HG03521 (cell line): ENCODE results near the gene NEU2.
"Not testable (repeated sequence)": the region's sequence is repeated elsewhere in the genome, so short reads cannot be mapped to it uniquely, and the experiment has no call there.

Source experiments
- ATAC-seq: cut with Tn5 transposase; IDR thresholded peaks from one replicate; pipeline ENCODE4 v1.9.1; 2021; ENCODE audit warnings: mild to moderate bottlenecking, moderate library complexity; ENCODE audit not compliant: unreplicated experiment

NEU2 gene

DNA sequence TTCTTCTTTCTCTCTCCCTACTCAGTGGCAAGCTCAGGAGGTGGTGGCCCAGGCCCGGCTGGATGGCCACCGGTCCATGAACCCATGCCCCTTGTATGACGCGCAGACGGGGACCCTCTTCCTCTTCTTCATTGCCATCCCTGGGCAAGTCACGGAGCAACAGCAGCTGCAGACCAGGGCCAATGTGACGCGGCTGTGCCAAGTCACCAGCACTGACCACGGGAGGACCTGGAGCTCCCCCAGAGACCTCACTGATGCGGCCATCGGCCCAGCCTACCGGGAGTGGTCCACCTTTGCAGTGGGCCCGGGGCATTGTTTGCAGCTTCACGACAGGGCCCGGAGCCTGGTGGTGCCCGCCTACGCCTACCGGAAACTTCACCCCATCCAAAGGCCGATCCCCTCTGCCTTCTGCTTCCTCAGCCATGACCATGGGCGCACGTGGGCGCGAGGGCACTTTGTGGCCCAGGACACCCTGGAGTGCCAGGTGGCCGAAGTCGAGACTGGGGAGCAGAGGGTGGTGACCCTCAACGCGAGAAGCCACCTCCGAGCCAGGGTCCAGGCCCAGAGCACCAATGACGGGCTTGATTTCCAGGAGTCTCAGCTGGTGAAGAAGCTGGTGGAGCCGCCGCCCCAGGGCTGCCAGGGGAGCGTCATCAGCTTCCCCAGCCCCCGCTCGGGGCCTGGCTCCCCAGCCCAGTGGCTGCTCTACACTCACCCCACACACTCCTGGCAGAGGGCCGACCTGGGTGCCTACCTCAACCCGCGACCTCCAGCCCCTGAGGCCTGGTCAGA, 1.8 kb downstream of the NEU2 start:
- ATAC-seq, result no peak

DNA sequence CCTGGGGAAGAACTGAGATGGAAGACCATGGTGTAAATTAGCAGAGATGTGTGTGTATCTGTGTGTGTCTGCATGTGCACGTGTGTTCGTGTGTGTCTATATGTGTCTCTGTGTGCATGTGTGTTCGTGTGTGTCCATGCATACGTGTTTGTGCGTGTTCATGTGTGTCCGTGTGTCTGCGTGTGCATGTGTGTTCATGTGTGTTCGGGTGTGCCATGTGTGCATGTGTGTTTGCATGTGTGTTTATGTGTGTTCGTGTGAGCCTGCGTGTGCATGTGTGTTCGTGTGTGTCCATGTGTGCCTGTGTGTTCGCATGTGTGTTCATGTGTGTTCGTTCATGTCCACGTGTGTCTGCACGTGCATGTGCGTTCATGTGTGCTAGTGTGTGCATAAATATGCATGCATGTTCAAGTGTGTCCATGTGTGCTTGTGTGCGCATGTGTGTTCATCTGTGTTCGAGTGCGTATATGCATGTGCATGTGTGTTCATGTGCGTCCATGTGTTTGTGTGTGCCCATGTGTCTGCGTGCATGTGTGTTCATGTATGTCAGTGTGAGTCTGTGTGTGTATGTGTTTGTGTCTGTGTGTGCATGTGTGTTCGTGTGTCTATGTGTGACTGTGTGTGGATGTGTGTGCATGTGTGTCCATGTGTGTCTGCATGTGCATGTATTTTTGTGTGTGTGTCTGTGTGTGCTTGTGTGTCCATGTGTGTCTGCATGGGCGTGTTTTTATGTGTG, 3.1 kb downstream of the NEU2 start:
- no peak for ATAC-seq

DNA sequence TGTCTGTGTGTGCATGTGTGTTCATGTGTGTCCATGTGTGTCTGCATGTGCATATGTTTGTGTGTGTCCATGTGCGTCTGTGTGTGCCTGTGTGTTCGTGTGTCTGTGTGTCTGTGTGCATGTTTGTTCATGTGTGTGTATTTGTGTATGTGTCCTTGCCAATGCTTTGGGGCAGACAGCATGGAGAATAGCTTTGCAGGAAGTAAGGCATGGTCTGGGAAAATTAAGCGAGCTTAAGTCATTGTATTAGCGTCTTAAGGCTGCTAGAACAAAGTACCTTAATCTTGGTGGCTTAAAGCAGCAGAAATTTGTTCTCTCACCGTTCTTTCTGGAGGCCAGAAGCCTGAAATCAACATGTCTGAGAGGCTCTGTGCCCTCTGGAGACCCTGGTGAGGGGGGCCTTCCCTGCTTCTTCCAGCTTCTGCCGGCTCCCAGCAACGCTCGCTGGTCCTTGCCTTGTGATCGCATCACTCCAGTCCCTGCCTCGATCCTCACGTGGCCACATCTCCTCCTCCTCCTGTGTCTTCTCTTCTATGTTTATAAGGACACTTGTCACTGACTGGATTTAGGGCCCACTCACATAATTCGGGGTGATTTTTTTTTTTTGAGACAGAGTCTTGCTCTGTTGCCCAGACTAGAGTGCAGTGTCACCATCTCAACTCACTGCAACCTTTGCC, 3.8 kb downstream of the NEU2 start:
- ATAC-seq, result no peak

DNA sequence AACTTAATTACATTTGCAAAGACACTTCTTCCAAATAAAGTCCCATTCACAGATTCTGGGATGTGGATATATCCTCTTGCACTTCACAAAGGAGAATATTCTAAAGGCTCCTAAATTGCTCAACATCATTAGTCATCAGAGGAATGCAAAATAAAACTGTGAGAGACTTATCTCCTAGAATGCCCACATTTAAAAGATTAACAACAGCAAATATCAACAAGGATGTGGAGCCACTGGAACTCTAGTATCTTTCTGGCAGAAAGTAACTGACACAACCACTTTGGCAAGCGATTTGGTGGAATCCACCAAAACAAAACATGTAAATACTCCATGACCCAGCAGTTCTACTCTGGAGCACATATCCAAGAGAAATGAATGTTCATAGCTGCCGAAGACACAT, 4.6 kb downstream of the NEU2 start:
- no peak for ATAC-seq

DNA sequence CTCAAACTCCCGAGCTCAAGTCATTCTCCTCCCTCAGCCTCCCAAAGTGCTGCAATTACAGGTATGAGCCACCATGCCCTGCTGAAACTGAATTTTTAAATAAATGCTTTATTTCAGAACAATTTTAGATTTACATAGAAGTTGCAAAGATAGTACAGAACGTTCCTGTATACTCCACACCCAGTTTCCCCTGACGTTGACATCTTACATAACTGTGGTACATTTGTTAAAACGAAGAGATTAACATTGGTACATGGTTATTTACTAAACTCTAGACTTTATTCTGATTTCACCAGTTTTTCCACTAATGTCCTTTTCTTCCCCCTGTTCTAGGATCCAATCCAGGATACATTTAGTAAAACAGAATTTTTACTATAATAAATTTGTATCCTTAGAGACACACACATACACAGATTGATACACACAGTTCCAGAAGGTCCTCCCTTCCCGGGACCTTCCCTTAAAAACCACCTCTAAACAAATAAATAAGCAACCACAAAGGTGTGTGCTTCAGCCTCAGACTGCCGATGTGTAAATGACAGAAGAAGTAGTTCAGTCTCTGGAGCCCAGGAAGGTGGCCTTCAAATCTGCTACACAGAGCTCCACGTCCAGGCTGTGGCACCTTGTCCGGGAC, 6.9 kb downstream of the NEU2 start:
- no peak for ATAC-seq

DNA sequence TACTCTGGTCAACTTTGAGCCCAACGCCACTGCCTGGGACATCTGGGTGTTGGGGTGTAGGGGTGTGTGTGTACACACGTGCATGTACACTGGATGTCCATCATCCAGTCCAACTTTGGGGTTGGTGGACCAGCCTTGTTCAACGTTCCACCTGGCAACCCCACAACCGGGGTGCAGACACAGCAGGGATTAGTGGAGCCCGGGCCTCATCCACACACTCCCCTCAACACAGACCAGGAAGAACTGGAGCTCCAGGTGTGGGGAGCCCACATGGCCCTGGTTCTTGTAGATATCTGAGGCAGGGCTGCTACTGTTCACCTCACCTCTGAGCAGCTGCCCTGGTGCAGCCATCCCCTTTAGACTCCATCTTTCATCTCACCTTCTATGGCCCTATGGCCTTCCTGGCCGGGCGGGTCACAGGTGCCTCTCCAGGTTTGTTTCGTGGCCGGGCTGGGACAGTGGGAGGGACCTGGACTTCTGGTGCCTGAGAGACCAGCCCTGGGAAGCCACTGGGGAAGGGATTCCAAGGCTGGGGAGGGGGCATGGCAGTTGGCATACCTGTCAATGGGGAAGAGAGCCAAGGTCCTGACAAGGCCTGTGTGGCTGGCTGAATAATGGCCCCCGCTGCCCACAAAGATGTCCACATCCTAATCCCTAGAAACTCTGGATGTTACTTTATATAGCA, 7.5 kb downstream of the NEU2 start:
- ATAC-seq, result no peak

DNA sequence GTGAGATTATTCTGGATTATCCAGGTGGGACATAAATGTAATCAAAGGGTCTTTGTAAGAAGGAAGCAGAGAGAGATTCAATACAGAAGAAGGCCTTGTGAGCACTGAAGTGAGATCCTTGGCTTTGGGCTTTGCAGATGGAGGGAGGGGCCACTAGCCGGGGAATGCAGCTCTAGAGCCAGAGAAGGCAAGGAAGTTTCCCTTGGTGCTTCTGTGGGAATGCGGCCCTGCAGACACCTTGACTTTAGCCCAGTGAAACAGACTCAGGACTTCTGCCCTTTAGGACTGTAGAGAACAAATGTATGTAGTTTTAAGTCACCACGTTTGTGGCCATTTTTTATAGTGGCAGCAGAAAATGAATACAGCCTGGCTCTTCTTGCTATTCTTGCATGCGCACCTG, 8.1 kb downstream of the NEU2 start:
- no peak for ATAC-seq

DNA sequence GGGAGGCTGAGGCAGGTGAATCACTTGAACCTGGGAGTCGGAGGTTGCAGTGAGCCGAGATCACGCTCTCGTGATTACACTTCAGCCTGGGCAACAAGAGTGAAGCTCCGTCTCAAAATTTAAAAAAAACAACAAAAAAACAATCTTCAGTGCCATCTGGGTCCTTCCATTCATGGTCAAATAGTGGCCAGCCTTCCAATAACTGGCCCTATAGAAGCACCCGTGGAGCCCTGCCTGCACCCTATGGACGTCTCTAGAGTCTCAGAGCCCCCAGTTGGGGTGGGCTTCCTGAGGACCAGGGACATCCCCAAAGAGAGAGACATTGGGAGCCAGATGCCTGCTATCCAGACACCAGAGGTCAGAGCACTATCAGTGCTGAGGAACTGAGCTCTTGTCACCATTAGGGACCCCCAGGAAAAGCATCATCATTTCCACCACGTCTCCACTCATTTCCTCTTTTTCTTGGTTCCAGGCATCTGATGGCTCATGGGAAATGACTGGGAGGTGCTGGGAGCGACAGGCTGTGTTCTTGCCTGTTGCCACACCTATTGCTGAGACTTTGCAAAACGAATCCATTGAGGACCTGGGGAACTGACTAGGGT, 9.4 kb downstream of the NEU2 start:
- ATAC-seq, result no peak

DNA sequence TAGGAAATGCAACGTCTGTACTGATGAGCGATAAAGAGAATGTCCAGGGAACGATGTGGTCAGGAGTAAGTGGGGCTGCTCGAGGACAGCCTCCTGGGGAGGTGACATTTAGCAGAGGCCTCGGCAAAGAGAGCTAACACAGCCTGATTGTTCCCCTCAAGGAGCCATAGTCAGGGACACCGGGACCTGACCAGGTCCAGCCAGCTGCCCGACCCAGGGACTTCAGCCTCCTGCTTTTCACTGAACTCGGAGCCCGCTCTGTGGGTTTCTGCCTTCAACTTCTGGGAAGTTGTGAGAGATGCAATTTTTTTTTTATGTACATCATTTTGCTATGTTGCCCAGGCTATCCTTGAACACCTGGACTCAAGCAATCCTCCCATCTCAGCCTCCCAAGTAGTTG, 10.1 kb downstream of the NEU2 start:
- no peak for ATAC-seq

DNA sequence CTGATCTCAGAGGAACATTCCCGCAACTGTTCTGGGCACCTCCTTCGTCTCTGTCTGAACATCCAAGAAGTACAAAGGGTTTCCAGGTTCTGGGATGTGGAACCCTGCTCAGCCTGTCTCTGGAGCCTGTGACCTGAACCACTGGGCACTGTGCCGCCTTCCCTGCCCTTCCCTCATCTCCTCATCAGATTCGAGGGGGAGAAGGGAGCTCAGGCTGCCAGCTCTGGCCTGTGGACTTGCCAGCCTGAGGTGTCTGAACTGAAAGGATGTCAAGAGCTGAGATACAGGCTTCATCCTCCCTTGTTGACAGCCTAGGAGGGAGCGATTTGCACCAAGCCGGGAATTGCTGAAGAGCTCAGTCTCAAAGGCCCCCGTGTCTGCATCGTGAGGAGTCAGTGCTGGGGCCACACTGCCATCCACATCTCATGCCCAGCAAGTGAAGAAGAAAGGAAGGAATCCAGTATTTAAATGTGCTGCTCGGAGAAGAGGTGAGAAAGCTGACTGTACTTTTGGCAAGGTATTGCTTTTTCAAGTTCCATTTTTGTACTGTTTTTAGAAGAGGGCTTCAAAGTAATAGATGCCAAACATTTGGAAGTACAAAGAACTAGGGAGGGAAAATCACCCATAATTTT, 12.6 kb downstream of the NEU2 start:
- no peak for ATAC-seq

DNA sequence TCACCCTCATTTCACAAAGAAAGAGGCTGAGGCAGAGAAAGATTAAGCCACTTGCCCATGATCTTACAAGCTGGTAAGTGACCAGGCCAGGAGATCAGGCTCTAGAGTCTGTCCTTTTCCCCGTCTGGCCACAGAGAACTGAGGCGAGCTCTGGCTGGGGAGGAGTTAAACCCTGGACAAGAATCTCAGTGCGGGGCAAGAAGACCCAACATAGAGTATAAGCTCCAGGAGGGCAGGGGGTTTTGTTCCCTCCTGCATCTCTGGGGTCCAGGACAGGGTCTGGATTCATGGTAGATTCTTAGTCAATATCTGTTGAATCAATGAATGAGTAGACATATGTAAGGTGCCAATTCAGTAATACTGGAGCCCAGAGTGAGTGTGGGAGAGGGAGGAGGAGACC, 14.7 kb downstream of the NEU2 start:
- no peak for ATAC-seq

DNA sequence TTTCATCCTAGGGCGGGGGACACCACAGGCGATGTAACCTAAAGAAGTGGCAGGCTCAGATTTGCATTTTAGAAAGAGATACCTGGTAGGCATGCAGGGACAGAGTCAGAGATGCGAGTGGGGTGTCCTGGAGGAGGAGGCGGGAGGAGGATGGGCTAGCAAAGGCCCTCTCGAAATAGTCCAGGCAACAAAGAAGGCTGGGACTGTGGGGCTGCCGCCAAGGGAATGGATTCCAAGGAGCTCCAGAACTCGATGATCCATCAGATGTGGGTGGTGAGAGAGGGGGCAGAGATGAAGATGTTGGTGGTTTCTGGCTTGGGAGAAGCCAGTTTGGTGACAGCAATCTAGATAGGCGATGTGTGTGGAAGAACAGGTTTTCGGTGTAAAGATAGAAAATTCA, 15.2 kb downstream of the NEU2 start:
- ATAC-seq, result no peak

DNA sequence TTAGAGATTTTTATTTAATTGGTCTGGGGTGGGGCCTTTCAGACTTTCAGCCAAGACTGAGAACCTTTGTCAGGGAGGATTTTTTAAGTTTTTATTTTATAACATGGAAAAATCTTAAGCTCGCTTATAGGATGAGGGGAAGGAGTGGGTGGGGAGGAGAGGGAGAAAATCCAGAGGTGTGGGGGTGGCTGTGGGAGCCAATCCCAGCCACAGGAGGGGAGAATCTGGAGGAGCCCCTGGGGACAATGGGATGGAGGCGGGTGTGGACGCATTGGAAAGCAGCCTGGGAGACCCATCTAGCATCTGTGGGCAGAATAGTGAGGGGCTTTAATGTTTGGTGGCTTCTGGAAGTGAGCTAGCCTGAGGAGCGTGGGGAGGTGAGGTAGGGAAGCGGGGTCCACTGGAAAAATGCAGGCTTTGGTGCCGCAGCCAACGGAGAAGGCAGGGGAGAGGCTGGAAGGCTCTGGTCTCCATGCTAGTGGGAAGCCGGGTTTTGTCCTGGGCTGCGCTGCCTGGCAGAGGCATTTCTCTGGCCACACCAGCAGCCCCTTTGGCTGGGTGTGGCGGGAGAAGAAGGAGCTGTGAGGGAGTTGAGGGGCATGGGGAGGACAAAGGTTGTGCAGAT, 16.2 kb downstream of the NEU2 start:
- no peak for ATAC-seq

DNA sequence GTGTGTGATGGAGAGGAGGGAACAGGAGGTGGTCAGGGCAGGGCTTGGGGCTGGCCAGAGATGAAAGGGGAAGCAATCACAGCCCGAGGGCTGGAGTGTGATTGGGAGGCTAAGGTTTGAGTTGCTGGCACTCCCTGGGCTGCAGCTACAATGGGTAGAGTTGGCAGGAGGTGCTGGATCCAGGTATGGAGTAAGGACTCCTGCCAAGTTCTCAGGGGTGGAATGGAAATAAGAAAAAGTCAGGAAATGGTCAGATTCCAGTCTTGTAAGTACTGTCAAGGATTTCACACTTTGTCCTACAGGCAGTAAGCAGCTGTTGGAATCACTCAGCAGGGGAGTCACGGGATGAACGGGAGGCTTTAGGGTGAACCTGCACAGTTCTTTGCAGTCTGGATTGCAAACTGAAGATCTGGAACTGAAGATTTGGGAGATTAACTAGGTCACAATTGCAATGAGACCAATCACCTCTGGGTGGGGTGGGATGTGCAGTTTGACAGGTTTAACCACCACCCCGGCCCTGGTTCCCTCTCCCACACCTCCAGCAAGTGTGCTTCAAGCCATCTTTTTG, 16.8 kb downstream of the NEU2 start:
- ATAC-seq, result no peak

DNA sequence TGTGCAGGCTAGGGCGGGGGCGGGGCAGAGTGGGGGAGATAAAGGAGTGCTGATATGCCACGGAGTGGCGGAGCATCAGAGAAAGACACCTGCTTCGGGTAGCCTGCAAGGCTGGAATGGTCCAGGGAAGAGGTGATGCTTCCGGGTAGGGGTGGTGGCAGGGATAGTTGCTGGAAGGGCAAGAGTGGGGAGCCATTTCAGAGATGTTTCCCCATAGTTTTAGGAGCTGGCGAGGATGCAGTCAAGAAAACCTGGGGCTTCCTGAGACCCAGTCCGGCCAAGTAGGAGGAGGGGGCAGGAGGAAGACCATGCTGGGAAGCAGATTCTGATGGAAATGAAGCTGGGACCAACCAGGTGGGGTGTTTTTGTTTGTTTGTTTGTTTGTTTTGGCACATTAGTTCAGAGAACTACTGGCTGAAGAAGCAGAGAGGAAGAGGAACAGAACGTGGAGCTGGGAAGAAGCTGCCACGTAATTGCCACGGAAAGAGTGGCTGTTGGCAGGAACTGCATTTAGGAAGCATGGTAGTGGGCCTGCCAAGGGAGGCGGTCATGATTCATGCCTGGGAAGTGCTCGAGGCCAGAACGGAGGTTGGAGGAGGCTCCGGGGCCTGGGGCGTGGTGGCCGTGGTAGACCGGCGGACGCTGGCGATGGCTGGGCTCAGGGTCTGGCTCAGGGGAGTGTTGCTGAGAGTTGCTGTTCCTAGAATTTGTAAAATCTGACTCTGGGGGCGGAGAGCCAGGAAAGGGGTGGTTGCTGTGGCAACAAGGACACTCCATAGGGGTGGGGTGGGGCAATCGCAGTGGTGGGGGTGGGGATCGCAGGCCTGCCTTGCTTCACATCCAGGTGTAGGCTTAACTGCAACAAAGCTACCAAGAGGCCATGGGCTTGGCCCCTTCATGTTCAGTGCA, 19.0 kb downstream of the NEU2 start:
- ATAC-seq, result no peak

DNA sequence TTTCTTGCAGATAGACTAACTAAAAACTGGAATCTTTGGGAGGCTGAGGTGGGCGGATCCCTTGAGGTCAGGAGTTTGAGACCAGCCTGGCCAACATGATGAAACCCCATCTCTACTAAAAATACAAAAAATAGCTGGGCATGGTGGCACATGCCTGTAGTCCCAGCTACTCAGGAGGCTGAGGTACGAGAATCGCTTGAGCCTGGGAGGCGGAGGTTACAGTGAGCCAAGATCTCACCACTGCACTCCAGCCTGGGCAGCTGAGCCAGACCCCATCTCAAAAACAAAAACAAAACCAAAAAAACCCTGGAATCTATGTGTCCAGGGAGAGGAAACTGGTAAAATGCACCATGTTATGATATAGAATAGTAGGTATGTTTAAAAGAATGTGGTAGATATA, 20.0 kb downstream of the NEU2 start:
- ATAC-seq, result not testable (repeated sequence)

DNA sequence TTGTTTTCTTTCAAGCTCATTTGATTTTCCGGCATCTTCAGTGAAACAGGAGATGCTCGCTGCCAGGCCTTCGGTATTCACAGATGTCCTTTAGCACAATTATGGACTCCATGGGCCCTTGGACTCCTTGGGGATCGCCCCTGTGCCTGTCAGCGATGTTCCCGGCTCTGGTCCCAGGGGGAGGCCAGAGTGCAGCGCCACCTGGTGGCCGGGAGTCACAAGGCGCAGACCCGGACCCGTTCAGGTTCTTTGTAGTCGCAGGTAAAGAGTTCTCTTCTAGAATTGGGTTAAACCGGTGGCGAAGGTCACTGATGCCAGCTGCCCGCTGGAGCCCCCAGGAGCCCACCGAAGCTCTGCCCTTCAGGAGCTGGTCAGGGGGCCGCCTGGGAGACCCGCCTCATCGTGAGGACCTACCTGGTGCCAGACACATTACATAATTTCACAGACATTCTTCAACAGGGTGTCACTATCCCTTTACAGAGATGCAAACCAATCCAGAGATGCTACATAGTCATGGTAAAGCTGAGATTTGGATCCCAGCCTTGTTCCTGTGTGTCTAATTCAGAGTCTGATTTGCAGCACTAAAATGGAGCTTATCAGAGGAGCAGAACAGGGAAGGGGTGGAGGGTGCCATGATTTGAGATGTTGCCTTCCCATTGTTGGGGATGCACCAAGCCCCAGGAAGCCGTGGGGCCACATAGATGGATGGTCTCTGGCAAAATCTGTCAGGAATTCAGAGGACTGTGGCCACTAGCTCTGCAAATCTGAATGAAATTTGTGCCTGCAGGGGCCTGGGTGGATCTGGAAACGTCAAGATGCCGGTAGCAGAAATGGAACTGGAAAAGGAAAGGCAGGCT, 21.7 kb downstream of the NEU2 start:
- ATAC-seq, result no peak
